Esophagus muscularis mucosa (tissue), 3 donors: ENCODE measurements around the gene LAMA5.

Source experiments
- EP300 ChIP-seq: sonication (generic); formaldehyde crosslinking; IDR thresholded peaks from one replicate; pipeline ENCODE4 v1.6.1; 2017; ENCODE audit warnings: antibody characterized with exemption
- TF ChIP-seq, protein P1 (sequence below), 3 experiments: fragments of 200-600 bp in 2 of 3; fragments of 450-650 bp in 1 of 3; sonication (generic) in 2 of 3; IDR thresholded peaks; one replicate each; pipeline ENCODE4 v1.5.1; 2017 to 2019; ENCODE audit warnings: antibody characterized with exemption in 3 of 3, mild to moderate bottlenecking in 2 of 3, moderate library complexity in 1 of 3

DNA sequence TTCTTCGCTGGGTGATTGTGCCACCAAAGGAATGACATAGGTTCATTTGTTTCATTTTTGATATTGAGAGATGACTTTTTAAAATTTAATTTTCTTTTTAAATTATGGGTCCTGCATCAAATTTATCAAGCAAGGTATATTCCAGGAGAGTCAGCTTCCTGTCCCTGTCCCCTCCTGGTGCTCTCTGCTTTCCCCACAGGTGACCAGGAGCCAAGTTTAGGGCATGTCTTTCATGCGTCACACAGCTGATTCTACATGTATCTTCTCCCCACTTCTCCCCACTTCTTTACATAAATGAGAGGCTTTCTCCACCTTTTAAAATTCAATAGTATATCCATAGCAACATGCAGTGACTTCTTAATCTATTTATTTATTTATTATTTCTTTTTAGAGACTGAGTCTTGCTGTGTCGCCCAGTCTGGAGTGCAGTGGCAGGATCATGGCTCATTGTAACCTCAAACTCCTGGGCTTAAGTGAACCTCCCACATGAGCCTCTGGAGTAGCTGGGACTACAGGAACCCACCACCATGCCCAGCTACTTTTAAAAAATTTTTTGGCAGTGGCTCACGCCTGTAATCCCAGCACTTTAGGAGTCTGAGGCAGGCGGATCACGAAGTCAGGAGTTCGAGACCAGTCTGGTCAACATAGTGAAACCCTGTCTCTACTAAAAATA lies 98.7 kb downstream of the LAMA5 start:
- TF ChIP-seq EP300, result no peak
- TF ChIP-seq, protein P1, sequence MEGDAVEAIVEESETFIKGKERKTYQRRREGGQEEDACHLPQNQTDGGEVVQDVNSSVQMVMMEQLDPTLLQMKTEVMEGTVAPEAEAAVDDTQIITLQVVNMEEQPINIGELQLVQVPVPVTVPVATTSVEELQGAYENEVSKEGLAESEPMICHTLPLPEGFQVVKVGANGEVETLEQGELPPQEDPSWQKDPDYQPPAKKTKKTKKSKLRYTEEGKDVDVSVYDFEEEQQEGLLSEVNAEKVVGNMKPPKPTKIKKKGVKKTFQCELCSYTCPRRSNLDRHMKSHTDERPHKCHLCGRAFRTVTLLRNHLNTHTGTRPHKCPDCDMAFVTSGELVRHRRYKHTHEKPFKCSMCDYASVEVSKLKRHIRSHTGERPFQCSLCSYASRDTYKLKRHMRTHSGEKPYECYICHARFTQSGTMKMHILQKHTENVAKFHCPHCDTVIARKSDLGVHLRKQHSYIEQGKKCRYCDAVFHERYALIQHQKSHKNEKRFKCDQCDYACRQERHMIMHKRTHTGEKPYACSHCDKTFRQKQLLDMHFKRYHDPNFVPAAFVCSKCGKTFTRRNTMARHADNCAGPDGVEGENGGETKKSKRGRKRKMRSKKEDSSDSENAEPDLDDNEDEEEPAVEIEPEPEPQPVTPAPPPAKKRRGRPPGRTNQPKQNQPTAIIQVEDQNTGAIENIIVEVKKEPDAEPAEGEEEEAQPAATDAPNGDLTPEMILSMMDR (IDR thresholded peaks at IDR 0.05), result no peak
